MCF 10A (cell line): ENCODE data around the gene YWHAE. TPM values are rescaled to one million over a fixed set of nuclear protein-coding genes. Genes with fewer than 3 reads are reported as not detected.

ENCODE experiments used
- BruUV-seq: library from RNA; stranded (reverse); fragments of 400-500 nt; replicated peaks from 2 replicates; lab custom pipeline; 2021; lab: Mats Ljungman, UMichigan
- CTCF ChIA-PET: fragments of 300-600 bp; sonication (Branson Sonifier 250); formaldehyde crosslinking; extraction: SDS; loops from one replicate; lab custom pipeline; 2021; ENCODE audit warnings: antibody characterized with exemption, inconsistent platforms; lab: Yijun Ruan, JAX
- POLR2A ChIA-PET: fragments of 300-600, 350-650 bp; sonication (Branson Sonifier 250); formaldehyde crosslinking; extraction: SDS; loops from one replicate; lab custom pipeline; 2020; ENCODE audit warnings: antibody characterized with exemption, inconsistent platforms; lab: Yijun Ruan, JAX
- DNase-seq: peaks from one replicate; pipeline ENCODE4 v3.0.0-alpha.2; 2018; ENCODE audit not compliant: unreplicated experiment
- H3K27ac Mint-ChIP-seq: one replicate; pipeline ENCODE4 v1.8.0; 2022; ENCODE audit warnings: mild to moderate bottlenecking, low read depth, mixed read lengths; ENCODE audit not compliant: unreplicated experiment
- H3K27me3 Mint-ChIP-seq: one replicate; pipeline ENCODE4 v1.8.0; 2022; ENCODE audit warnings: mixed read lengths; ENCODE audit not compliant: insufficient read depth, unreplicated experiment
- H3K36me3 Mint-ChIP-seq: one replicate; pipeline ENCODE4 v1.8.0; 2022; ENCODE audit warnings: mild to moderate bottlenecking, moderate library complexity, mixed read lengths; ENCODE audit not compliant: insufficient read depth, unreplicated experiment
- H3K4me1 Mint-ChIP-seq: one replicate; pipeline ENCODE4 v1.8.0; 2022; ENCODE audit warnings: mixed read lengths; ENCODE audit not compliant: insufficient read depth, unreplicated experiment
- H3K4me3 Mint-ChIP-seq: one replicate; pipeline ENCODE4 v1.8.0; 2022; ENCODE audit warnings: mild to moderate bottlenecking, moderate library complexity, mixed read lengths; ENCODE audit not compliant: unreplicated experiment
- H3K9me3 Mint-ChIP-seq: one replicate; pipeline ENCODE4 v1.8.0; 2022; ENCODE audit warnings: mixed read lengths; ENCODE audit not compliant: unreplicated experiment
- CTCF ChIP-seq: fragments of 200-600 bp; IDR thresholded peaks from one replicate; pipeline ENCODE4 v1.8.0; 2022; ENCODE audit warnings: antibody characterized with exemption, mild to moderate bottlenecking; ENCODE audit not compliant: unreplicated experiment
- intact Hi-C: fragments of 100-400 bp; cut with micrococcal nuclease; formaldehyde crosslinking; loops from 2 replicates; pipeline ENCODE4 v1.14.1; 2022
- total RNA-seq: library from RNA; stranded (reverse); gene quantifications from 2 replicates; pipeline ENCODE4 v1.2.3, GENCODE V29; 2022

The YWHAE gene
- total RNA-seq, 1 experiment from 2014 or later = 813 TPM

- CTCF ChIA-PET = no interaction called here
- Mint-ChIP-seq H3K36me3 (no peaks in the 10 kb centered on the region), H3K4me1 (no peaks in the 10 kb centered on the region), H3K27ac (no peak overlapping the region), H3K27me3 (no peaks in the 10 kb centered on the region), H3K4me3 (no peak overlapping the region), H3K9me3 (no peaks in the 10 kb centered on the region)
- DNase-seq = no peak
- intact Hi-C loops = no loop called here
- no peak for TF ChIP-seq CTCF
- POLR2A ChIA-PET = no interaction called here
- BruUV-seq = no TSS peak
Observed at GRCh38 chr17:1328437-1328836, 71.6 kb downstream of the YWHAE start.

- intact Hi-C loops = no loop called here
- CTCF ChIA-PET = no interaction called here
Observed at GRCh38 chr17:1325766-1326165, 74.3 kb downstream of the YWHAE start.

GRCh38 chr17:1324201-1324771 is 75.7 kb downstream of the YWHAE start:
- DNase-seq = no peak
- no TSS peak for BruUV-seq
- ChIA-PET CTCF (no interaction called here), POLR2A (no interaction called here)
- Mint-ChIP-seq H3K27ac (no peak overlapping the region), H3K4me1 (no peaks in the 10 kb centered on the region), H3K9me3 (no peaks in the 10 kb centered on the region), H3K27me3 (peaks cover 28% of the 10 kb centered on the region), H3K4me3 (no peak overlapping the region), H3K36me3 (no peaks in the 10 kb centered on the region)
- intact Hi-C loops = no loop called here
- no peak for TF ChIP-seq CTCF

More at GRCh38 chr17:1325766-1326165, 74.3 kb downstream of the YWHAE start:
- TF ChIP-seq CTCF = no peak
- BruUV-seq = no TSS peak
- no peak overlapping the region for H3K4me3 Mint-ChIP-seq
- no peaks in the 10 kb centered on the region for H3K9me3 Mint-ChIP-seq
- peaks cover 13% of the 10 kb centered on the region for H3K27me3 Mint-ChIP-seq
- POLR2A ChIA-PET = interaction anchor here (0.6 kb wide), 1 partner anchor 211 kb away, joined by 4 read pairs; no protein-coding TSS in a partner anchor
- no peak for DNase-seq
- H3K4me1 Mint-ChIP-seq = no peaks in the 10 kb centered on the region
- no peaks in the 10 kb centered on the region for H3K36me3 Mint-ChIP-seq
- H3K27ac Mint-ChIP-seq = no peak overlapping the region

GRCh38 chr17:1323336-1323735 is 76.7 kb downstream of the YWHAE start:
- Mint-ChIP-seq H3K4me1 (no peaks in the 10 kb centered on the region), H3K27ac (no peak overlapping the region), H3K9me3 (no peaks in the 10 kb centered on the region), H3K36me3 (no peaks in the 10 kb centered on the region), H3K27me3 (peaks cover 32% of the 10 kb centered on the region), H3K4me3 (no peak overlapping the region)
- ChIA-PET CTCF (no interaction called here), POLR2A (no interaction called here)
- no TSS peak for BruUV-seq
- DNase-seq = no peak
- intact Hi-C loops = no loop called here
- TF ChIP-seq CTCF = no peak
